GM18502 (cell line): ENCODE results near the gene FBXL5.

Source experiments
- ATAC-seq: cut with Tn5 transposase; IDR thresholded peaks from one replicate; pipeline ENCODE4 v1.9.1; 2021; ENCODE audit warnings: mild to moderate bottlenecking; ENCODE audit not compliant: unreplicated experiment, poor library complexity

Gene FBXL5

DNA sequence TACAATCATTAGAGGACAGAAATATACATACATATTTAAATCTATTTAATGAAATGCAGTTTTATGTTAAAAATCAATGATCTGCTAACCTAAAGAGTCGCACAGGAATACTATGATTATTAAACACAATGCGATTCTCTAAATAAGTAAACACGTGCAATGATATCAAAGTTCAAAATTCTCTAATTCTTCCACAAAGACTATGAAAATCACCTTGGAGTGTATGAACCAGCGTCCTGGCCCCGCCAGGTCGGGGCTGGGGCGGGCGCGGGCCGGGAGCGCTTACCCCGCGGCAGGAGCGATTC, 25.9 kb upstream of the FBXL5 start:
- no peak for ATAC-seq

DNA sequence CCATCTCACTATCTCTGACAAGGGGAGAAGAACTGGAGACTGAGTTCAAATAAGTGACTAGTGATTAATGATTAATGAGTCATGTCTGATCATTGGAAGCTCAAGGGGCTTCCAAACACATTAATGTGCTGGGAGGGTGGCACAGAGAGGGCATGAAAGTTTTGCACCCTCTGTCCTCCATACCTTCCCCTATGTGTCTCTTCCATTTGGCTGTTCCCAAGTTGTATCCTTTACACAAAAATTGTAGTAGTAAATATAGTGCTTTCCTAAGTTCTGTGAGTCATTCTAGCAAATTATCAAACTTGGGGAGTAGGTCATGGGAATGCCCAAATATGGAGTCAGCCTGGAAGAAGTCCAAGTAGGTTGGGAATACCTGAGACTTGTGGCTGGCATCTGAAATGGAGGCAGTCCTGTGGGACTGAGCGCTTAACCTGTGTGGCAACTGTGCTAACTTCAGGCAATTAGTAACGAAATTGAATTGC, 22.4 kb upstream of the FBXL5 start:
- ATAC-seq = no peak

DNA sequence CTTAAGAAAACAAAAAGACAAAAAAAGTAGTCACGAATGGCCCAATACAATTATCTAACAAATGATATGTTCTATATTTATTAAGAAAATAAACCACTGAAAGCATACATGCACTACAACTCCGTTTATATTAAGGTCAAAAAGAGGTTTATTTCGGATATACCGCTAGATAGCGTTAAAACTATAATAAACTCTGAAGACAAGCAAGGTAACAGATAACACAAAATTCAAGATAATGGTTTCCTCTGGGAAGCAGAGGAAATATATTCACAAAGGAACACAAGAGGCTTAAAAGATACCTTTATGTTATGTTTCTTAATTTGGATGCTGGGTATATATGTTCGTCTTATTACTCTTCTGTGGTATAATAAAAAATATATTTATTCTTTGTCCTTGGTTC, 21.7 kb upstream of the FBXL5 start:
- ATAC-seq = no peak

DNA sequence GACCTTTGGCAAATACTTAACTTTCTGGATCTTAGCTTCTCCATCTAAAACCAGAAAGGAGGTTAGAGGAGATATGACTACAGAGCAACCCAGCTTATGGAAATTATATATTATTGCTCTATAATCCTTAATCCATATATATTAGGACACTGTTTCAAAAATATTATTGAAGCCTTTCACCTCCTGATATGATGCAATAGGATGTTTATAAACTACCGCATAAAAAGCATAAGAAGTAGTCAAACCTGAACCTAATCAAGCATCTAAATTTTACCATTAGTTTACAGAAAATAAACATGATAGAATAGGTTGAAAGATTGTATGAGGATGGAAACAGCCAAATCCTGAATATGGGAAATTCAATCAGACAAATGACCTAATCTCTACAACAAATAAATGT, 20.9 kb upstream of the FBXL5 start:
- ATAC-seq = no peak

DNA sequence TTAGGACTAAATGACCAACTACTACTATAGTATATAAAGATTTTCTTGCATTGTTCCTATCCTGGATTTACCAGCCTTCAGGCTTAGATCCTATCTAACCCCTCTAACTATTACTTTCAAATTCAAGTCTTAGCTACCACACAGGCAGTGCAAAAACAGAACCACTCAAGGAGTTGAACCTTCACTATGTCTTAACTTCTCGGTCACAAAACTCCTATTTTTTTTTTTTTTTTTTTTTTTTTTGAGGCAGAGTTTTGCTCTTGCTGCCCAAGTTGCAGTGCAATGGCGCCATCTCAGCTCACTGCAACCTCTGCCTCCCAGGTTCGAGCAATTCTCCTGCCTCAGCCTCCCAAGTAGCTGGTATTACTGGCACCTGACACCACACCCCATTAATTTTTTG, 20.2 kb upstream of the FBXL5 start:
- peak; percentile 41 for ATAC-seq

DNA sequence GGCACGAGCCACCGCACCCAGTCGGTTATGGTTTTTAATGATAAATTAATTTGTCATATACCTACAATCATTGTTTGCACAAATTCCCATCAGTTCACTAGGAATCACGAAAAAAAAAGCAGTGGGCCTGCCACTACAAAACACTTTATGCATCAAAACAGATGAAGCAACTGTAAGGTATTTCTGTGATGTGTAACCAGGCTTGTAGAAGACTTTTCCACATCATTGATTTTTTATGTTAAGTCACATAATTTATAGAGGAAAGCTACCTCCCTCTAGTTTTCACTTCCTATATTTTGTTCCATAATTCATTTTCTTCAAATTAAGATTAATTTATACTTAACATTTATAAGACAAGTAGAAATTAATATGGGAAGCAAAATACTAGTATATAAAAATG, 19.8 kb upstream of the FBXL5 start:
- ATAC-seq = no peak

DNA sequence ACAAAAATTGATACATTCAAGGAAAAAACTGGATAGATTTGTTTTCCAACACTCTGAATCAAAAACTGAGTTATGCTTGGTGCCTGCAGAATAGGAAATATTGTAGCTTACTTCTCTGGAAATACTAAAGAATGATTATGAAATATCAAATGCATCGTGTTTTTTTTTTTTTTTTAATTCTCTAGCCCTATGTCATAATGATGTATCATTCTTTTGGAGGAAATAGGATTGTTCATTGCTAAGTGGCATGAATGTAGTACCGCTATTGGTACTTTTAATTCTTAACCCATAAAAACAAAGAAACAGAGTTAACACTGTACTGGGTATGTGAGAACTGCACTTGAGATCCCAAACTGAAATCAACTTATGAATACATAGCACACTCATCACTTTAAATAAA, 18.9 kb upstream of the FBXL5 start:
- no peak for ATAC-seq

DNA sequence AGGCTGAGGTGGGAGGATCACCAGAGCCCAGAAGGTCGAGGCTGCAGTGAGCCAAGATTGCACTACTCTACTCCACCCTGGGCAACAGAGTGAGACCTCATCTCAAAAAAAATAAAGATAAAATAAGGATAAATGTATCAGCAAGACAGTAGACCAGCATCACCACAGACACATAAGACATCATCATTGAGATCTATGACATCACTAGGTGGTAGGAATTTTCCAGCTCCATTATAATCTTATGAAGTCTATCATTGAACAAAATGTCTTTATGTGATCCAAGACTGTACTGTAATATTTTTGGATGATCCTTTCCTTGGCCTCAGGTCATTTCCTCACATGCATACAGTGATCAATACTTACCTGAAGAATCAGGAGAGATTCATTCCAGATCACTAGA, 18.2 kb upstream of the FBXL5 start:
- ATAC-seq = no peak

DNA sequence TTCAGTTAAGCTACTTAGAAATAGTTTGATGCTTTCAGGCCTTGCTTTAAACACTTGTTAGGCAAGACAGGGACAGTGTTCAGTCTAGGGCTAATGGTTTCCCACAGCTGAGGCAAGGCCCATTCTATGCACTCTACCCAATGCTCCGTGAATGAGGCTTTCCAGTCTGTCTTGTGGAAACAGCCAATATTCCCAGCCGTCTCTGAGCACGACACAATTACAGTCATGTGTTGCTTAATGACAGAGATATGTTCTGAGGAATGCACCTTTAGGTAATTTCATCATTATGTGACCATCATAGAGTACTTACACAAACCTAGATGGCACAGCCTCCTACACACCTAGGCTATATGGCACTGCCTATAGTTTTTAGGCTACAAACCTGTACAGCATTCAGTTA, 16.9 kb upstream of the FBXL5 start:
- ATAC-seq = no peak

DNA sequence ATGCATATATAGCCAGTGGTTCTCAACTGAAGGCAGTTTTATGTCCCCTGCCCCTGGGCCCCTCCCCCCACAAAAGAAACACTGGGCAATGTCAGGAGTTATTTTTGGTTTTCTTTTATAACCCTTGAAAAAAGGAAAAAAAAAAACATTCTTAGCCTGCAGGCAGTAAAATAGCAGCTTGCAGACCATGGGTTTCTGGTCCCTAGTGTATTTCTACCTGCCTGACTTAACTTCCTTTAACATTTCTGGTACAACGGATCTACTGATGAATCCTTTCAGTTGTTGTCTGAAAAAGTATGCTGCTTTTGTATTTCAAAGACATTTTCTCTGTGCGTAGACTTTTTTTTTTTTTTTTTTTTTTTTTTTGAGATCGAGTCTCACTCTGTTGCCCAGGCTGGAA, 15.4 kb upstream of the FBXL5 start:
- ATAC-seq = no peak

DNA sequence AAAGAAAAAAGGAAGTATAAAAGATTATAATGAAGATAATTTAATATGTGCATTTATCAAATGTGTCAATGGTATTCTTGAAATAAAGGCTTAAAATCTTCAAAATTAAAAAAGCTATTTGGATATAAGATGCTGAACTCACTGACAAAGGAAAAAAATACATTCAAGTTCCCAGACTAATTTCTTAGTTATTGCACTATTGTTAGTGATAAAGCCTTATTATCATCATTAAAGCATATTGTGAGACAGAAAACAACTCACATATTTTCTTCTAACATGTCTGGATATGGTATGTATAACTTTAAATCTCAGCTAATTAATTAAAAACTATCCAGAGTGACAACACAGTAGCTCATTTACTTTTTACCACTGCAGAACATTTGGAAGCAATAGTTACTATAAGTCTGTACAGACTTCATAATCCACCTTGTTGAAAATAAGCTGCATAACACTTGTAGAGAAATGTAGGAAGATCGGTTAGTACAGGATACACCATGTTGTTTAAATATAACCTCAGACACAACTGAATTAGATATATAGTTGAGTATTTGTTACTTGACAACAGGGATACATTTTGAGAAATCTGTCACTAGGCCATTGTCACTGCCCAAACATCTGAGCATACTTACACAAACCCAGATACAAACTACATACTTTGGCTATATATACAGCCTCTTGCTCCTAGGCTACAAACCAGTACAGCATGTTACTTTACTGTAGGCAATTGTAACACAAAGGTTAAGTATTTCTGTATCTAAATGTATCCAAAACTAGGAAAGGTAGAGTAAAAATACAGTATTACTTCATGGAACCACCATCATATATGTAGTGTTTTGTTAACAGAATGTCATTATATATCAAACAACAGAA, 13.6 kb upstream of the FBXL5 start:
- ATAC-seq = no peak

DNA sequence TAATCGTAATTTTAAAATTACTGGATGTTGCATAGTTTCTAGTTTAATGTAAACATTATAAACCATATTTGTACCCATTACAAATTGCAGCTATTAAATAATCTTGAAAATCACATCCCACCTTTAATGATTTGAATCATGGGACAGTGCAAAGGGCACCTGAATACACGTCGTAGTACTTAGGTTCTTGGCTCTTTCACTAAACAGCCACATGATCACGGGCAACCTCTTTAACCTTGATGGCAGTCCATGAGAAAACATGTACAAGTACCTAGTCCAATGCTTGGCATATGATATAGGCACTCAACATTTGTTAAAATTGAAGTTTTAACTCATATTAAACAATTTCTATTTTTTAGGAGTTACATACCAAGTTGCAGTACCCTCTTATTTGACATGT, 11.8 kb upstream of the FBXL5 start:
- no peak for ATAC-seq

DNA sequence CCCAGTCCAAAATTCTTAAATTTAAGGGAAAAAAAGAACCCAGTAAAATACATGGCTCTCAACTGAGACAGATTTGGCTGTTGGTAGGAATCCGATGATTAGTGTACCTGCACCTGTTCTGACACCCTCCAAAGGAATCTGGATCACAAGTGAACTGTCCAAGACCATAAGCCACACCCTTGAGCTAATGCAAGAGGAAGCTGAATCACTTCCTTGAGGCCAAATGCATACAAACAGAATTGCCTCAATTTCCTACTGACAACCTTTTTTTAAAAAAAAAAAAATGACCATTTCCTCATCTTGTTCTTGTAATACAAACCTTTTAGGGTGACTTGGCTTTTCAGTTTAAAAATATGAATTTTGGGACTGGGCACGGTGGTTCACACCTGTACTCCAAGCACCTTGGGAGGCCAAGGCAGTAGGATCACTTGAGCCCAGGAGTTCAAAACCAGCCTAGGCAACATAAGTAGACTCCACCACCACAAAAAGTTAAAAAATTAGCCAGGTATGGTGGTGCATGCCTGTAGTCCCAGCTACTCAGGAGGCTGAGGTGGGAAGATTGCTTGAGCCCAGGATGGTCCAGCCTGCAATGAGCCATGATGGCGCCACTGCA, 10.7 kb upstream of the FBXL5 start:
- no peak for ATAC-seq

DNA sequence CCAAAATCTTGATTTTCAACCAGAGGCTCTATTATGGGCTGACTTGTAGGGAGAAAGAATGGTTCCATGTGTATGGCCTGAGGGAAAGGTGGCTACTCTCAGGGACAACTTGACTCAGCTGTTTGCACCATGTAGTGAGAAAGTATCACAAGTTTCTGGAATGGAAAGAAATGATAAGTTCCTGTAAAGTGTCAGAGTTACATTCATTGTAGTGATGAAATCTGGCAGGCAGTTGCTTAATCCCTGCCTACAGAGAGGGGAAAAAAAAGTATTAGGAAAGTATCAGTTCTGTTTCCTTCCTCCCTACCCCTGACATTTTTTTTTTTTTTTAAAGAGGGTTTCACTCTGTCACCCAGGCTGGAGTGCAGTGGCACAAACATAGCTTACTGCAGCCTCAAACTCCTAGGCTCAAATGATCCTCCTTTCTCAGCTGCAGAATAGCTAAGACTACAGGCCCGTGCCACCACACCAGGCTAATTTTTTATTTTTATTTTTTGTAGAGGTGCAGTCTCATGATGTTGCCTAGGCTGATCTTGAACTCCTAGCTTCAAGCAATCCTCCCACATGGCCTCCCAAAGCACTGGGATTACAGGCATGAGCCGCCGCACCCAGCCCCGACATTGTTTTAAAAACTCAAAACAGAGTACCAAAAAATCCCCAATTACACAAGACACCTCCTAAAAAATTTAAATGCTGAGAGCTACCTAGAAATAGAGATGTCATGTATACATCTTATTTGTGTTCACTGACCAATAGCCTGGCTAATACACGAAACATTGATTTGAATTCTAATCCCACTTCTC, 4.8 kb upstream of the FBXL5 start:
- no peak for ATAC-seq

DNA sequence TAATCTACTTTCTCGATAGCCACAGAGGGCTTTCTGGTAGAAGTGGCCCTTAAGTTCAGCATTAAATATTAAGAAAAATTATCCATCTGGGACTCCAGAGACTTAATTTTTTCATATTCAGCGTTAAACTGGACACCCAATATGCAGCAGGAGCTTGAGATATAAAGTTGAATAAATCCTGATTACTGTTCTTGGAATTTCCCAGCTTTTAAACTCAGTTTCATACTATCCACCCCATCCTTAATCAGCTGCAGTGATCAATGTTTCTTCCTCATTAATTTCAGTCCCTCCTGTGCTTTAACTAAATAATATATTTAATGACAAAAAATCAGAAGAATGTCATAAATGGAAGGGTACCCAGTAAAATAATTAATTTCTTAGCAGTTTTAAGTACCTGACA, 3.6 kb upstream of the FBXL5 start:
- ATAC-seq = no peak

DNA sequence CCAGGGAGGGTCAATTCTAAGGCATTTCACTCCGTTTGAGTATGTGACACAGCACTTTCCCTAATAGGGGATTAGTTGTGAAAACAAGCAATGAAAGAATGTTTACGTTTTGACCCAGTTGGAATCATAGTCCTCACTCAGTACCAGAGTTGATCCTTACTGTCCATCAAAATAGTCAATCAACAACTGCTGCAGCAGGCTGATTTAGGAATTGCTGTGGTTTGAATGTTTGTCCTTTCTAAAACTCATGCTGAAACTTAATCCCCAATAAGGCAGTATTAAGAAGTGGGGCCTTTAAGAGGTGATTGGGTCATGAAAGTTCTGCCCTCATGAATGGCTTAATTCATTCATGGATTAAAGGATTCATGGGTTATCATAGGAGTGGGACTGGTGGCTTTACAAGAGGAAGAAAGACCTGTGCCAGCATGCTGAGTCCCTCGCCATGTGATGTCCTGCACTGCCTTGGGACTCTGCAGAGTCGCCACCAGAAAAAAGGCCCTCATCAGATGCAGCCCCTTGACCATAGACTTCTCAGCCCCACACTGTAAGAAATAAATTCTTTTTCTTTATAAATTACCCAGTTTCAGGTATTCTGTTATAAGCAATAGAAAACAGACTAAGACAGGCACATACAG, 3.1 kb upstream of the FBXL5 start:
- ATAC-seq = no peak

DNA sequence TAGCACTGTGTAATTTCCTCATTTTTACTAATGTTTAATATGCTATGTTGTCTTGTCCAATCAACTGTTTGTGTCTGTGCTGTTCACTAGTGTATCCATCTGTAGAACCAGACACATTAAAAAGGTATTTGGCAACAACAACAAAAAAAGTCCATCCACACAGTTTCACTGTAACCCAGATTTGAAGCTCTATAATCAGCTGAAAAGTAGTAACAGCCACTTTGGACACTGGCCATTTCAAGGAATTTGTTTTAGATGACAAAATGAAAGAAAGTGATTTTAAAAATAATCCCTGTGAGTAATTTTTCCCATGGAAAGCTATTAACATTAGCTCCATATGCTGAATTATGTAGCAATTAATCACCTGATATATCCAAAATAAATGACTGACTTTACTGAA, 2.2 kb upstream of the FBXL5 start:
- ATAC-seq = no peak

DNA sequence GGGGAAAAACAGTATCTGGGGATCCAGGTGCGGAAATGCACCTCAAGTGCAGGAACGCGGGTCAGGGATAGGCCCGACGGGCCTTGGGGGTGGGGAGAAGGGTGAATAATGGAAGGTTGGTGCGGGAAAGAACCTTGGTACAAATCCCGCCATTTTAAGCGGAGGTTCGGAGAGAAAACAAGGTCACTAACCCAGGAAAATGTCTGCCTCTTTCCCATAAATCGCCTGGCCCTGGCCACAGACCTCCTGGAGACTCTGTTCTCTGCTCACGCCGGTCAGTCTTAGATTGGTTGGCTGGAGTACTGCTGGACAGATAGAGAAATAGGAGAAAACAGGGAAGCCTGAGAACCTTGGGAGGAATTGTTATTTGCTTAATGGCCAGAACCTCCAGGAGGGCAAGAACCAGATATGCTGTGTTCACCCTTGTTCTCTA, 897 bp upstream of the FBXL5 start:
- ATAC-seq = no peak

DNA sequence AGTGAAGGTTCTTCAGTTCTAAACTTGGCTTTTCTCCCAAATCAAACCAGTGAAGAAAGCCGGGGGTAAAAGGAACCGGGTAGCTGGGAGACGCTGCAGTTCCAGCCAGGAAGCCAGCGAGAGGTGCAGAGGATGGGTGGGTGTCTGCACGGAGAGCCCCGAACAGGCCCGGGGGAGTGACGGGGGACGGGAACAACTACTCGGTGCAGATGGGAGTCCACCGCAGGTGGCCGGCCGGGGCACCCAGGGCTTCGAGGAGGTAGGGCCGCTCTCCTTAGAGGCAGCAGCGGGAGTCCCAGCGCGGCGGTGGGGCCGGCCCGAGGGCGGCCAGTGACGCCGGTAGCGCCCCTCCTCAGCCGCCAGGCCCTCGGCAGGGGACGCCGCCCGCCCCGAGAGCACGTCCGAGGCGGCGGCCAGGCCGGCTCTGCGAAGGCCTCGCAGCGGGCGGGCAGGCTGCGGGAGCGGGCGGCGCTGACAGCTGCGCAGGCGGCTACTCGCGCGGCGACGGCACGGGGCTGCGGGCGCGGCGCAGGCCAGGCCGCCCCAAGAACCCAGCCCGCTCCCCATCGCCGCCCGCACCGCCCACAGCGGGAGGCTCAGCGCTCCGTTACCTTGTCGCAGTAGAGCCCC, 449 bp downstream of the FBXL5 start:
- peak; percentile 55 for ATAC-seq

DNA sequence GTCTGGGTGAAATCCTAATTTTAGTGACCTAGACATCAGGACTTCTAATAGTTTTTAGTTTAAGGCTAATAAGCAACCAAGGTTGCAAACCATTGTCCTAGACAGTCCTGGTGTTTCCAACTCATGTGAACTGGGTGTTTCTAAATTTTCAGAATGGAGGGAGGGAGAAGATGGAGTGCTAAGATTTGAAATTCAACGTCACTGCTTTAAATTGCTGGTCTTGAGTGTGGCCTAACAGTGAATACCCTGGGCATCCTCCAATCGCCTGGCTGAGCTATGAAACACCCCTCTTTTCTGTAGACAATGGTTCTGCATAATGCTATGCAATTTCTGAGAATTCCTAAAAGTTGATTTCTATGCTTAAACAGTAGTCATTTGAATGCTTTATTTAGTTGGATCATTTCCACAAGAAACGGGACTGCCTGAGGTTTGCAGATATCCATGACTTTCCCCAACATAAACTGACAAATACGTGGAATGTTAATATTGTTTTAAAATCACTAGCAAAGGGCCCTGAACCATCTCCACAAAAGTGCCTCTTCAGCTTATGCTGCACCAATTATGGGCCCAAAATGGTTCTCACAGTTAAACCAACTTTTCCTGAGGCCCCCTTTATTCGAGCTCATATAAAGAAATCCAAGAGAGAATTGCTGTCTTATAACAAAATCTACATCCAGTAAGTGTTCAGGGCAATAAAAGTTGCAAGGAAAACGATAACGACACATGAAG, 1.1 kb downstream of the FBXL5 start:
- peak; percentile 30 for ATAC-seq
